ENCODE results near the gene PYGM.

DNA sequence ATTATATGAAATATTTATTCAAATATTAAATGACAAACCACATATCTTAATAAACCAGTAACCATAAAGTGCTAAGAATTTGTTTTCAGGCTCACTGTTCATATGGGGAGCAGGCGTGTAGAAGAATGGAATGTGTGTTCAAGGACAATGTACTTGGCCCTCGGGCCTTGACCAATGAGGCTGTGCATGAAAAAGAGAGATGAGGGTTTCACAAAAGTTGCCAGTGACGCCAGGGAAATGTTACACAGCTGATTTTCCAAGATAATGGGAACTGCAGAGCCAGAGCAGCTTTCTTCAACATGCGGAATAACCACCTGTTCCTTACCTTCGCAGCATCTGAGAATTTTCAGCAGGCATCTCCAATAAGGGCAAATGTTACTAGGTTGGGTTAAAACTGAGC lies 14.4 kb upstream of the PYGM start:
- TF ChIP-seq, protein P1, sequence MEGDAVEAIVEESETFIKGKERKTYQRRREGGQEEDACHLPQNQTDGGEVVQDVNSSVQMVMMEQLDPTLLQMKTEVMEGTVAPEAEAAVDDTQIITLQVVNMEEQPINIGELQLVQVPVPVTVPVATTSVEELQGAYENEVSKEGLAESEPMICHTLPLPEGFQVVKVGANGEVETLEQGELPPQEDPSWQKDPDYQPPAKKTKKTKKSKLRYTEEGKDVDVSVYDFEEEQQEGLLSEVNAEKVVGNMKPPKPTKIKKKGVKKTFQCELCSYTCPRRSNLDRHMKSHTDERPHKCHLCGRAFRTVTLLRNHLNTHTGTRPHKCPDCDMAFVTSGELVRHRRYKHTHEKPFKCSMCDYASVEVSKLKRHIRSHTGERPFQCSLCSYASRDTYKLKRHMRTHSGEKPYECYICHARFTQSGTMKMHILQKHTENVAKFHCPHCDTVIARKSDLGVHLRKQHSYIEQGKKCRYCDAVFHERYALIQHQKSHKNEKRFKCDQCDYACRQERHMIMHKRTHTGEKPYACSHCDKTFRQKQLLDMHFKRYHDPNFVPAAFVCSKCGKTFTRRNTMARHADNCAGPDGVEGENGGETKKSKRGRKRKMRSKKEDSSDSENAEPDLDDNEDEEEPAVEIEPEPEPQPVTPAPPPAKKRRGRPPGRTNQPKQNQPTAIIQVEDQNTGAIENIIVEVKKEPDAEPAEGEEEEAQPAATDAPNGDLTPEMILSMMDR (IDR thresholded peaks at IDR 0.05): no peak
- TF ChIP-seq, protein P2, sequence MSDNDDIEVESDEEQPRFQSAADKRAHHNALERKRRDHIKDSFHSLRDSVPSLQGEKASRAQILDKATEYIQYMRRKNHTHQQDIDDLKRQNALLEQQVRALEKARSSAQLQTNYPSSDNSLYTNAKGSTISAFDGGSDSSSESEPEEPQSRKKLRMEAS (CRISPR knock-in tag; IDR thresholded peaks at IDR 0.05): no peak
- no peak for TF ChIP-seq JUN (CRISPR knock-in tag; IDR thresholded peaks at IDR 0.05)
- TF ChIP-seq CBFB (CRISPR knock-in tag; IDR thresholded peaks at IDR 0.05; ENCODE audit: low read depth): no peak
- TF ChIP-seq, protein P3, sequence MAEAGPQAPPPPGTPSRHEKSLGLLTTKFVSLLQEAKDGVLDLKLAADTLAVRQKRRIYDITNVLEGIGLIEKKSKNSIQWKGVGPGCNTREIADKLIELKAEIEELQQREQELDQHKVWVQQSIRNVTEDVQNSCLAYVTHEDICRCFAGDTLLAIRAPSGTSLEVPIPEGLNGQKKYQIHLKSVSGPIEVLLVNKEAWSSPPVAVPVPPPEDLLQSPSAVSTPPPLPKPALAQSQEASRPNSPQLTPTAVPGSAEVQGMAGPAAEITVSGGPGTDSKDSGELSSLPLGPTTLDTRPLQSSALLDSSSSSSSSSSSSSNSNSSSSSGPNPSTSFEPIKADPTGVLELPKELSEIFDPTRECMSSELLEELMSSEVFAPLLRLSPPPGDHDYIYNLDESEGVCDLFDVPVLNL (CRISPR knock-in tag; IDR thresholded peaks at IDR 0.05; ENCODE audit: borderline replicate concordance, low read depth): no peak
- TF ChIP-seq, protein P4, sequence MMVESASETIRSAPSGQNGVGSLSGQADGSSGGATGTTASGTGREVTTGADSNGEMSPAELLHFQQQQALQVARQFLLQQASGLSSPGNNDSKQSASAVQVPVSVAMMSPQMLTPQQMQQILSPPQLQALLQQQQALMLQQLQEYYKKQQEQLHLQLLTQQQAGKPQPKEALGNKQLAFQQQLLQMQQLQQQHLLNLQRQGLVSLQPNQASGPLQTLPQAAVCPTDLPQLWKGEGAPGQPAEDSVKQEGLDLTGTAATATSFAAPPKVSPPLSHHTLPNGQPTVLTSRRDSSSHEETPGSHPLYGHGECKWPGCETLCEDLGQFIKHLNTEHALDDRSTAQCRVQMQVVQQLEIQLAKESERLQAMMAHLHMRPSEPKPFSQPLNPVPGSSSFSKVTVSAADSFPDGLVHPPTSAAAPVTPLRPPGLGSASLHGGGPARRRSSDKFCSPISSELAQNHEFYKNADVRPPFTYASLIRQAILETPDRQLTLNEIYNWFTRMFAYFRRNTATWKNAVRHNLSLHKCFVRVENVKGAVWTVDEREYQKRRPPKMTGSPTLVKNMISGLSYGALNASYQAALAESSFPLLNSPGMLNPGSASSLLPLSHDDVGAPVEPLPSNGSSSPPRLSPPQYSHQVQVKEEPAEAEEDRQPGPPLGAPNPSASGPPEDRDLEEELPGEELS (CRISPR knock-in tag; IDR thresholded peaks at IDR 0.05): no peak
- no peak for TF ChIP-seq ZNF138 (CRISPR knock-in tag; conservative IDR thresholded peaks at IDR 0.05)
- no peak for TF ChIP-seq SOX15 (CRISPR knock-in tag; IDR thresholded peaks at IDR 0.05)
- TF ChIP-seq TP53 (CRISPR knock-in tag; IDR thresholded peaks at IDR 0.05): no peak
- no peak for TF ChIP-seq ZNF263 (CRISPR knock-in tag; IDR thresholded peaks at IDR 0.05; ENCODE audit: low read depth)
- no peak for TF ChIP-seq TEAD4 (CRISPR knock-in tag; IDR thresholded peaks at IDR 0.05)
- TF ChIP-seq, protein P5, sequence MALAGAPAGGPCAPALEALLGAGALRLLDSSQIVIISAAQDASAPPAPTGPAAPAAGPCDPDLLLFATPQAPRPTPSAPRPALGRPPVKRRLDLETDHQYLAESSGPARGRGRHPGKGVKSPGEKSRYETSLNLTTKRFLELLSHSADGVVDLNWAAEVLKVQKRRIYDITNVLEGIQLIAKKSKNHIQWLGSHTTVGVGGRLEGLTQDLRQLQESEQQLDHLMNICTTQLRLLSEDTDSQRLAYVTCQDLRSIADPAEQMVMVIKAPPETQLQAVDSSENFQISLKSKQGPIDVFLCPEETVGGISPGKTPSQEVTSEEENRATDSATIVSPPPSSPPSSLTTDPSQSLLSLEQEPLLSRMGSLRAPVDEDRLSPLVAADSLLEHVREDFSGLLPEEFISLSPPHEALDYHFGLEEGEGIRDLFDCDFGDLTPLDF (CRISPR knock-in tag; IDR thresholded peaks at IDR 0.05): no peak
- TF ChIP-seq, protein P6, sequence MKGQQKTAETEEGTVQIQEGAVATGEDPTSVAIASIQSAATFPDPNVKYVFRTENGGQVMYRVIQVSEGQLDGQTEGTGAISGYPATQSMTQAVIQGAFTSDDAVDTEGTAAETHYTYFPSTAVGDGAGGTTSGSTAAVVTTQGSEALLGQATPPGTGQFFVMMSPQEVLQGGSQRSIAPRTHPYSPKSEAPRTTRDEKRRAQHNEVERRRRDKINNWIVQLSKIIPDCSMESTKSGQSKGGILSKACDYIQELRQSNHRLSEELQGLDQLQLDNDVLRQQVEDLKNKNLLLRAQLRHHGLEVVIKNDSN (CRISPR knock-in tag; IDR thresholded peaks at IDR 0.05): no peak
- TF ChIP-seq, protein P7, sequence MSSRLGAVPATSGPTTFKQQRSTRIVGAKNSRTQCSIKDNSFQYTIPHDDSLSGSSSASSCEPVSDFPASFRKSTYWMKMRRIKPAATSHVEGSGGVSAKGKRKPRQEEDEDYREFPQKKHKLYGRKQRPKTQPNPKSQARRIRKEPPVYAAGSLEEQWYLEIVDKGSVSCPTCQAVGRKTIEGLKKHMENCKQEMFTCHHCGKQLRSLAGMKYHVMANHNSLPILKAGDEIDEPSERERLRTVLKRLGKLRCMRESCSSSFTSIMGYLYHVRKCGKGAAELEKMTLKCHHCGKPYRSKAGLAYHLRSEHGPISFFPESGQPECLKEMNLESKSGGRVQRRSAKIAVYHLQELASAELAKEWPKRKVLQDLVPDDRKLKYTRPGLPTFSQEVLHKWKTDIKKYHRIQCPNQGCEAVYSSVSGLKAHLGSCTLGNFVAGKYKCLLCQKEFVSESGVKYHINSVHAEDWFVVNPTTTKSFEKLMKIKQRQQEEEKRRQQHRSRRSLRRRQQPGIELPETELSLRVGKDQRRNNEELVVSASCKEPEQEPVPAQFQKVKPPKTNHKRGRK (CRISPR knock-in tag; IDR thresholded peaks at IDR 0.05; ENCODE audit: borderline replicate concordance): no peak
